A549 (cell line): ENCODE results near the gene PMEL.

Experiments
- NR3C1 ChIP-seq: fragments of >200 bp; sonication (Bioruptor Twin); formaldehyde crosslinking; IDR thresholded peaks from 3 replicates; pipeline ENCODE4 v1.6.1; 2017
- POLR2A ChIP-seq: IDR thresholded peaks from 2 replicates; pipeline ENCODE4 v1.6.1; 2012; ENCODE audit warnings: mild to moderate bottlenecking, low read length
- RAD21 ChIP-seq, 2 experiments: fragments of >200 bp in 1 of 2; sonication (Bioruptor Twin) in 1 of 2; formaldehyde crosslinking in 1 of 2; IDR thresholded peaks in 1 of 2; conservative IDR thresholded peaks in 1 of 2; 2 replicates in 1 of 2; 3 replicates in 1 of 2; pipeline ENCODE4 v1.6.1; 2012 to 2018; ENCODE audit warnings: inconsistent platforms in 1 of 2
- ZFP36 ChIP-seq: fragments of 450-650 bp; IDR thresholded peaks from 2 replicates; pipeline ENCODE4 v1.6.1; 2014; ENCODE audit warnings: borderline replicate concordance; ENCODE audit not compliant: partially characterized antibody
- TF ChIP-seq, protein P1 (sequence below): fragments of >200 bp; sonication (Bioruptor Twin); formaldehyde crosslinking; IDR thresholded peaks from 3 replicates; pipeline ENCODE4 v1.5.1; 2016
- TF ChIP-seq, protein P2 (sequence below): fragments of 200-600 bp; sonication (generic); IDR thresholded peaks from 2 replicates; pipeline ENCODE4 v1.6.1; 2016; ENCODE audit warnings: antibody characterized with exemption, mild to moderate bottlenecking, moderate library complexity

DNA sequence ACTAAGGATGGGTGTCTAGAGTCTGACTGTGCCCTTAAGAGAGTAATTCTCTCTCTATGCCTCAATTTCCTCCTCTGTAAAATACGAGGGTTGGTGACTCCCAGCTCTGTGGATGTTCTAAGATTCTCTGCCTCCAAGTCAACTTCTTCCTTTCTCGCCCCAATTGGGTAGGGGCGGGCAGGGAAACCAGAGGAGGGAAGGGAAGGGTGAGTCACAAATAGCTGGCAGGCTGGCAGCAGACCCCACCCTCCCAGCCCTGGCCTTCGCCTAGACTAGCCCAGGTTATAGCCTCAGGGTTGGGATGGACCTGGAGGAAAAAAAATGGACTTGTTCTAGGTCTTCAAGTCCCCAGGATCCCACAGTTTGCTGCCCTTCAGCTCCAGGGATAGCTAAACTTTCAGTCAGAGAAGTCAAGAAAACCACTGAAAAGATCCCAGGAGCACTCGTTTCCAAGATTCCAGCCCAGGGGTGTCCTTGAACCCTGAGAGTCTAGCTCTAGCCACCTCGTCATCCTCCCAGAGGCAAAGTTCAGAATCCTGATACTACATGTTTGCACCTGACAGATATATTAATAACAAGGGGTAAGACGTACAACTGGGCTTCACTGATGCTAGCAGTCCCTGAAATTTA, 32.6 kb downstream of the PMEL start:
- TF ChIP-seq, protein P1, sequence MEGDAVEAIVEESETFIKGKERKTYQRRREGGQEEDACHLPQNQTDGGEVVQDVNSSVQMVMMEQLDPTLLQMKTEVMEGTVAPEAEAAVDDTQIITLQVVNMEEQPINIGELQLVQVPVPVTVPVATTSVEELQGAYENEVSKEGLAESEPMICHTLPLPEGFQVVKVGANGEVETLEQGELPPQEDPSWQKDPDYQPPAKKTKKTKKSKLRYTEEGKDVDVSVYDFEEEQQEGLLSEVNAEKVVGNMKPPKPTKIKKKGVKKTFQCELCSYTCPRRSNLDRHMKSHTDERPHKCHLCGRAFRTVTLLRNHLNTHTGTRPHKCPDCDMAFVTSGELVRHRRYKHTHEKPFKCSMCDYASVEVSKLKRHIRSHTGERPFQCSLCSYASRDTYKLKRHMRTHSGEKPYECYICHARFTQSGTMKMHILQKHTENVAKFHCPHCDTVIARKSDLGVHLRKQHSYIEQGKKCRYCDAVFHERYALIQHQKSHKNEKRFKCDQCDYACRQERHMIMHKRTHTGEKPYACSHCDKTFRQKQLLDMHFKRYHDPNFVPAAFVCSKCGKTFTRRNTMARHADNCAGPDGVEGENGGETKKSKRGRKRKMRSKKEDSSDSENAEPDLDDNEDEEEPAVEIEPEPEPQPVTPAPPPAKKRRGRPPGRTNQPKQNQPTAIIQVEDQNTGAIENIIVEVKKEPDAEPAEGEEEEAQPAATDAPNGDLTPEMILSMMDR, result no peak
- TF ChIP-seq, protein P2, sequence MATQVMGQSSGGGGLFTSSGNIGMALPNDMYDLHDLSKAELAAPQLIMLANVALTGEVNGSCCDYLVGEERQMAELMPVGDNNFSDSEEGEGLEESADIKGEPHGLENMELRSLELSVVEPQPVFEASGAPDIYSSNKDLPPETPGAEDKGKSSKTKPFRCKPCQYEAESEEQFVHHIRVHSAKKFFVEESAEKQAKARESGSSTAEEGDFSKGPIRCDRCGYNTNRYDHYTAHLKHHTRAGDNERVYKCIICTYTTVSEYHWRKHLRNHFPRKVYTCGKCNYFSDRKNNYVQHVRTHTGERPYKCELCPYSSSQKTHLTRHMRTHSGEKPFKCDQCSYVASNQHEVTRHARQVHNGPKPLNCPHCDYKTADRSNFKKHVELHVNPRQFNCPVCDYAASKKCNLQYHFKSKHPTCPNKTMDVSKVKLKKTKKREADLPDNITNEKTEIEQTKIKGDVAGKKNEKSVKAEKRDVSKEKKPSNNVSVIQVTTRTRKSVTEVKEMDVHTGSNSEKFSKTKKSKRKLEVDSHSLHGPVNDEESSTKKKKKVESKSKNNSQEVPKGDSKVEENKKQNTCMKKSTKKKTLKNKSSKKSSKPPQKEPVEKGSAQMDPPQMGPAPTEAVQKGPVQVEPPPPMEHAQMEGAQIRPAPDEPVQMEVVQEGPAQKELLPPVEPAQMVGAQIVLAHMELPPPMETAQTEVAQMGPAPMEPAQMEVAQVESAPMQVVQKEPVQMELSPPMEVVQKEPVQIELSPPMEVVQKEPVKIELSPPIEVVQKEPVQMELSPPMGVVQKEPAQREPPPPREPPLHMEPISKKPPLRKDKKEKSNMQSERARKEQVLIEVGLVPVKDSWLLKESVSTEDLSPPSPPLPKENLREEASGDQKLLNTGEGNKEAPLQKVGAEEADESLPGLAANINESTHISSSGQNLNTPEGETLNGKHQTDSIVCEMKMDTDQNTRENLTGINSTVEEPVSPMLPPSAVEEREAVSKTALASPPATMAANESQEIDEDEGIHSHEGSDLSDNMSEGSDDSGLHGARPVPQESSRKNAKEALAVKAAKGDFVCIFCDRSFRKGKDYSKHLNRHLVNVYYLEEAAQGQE, result no peak
- no peak for TF ChIP-seq NR3C1
- no peak for TF ChIP-seq ZFP36
- no peak for TF ChIP-seq RAD21 (conservative IDR thresholded peaks at IDR 0.05 in 1 of 2, IDR thresholded peaks at IDR 0.05 in 1 of 2)
- no peak for TF ChIP-seq POLR2A
